ENCODE data around the gene CCDC142.

The CCDC142 gene

DNA sequence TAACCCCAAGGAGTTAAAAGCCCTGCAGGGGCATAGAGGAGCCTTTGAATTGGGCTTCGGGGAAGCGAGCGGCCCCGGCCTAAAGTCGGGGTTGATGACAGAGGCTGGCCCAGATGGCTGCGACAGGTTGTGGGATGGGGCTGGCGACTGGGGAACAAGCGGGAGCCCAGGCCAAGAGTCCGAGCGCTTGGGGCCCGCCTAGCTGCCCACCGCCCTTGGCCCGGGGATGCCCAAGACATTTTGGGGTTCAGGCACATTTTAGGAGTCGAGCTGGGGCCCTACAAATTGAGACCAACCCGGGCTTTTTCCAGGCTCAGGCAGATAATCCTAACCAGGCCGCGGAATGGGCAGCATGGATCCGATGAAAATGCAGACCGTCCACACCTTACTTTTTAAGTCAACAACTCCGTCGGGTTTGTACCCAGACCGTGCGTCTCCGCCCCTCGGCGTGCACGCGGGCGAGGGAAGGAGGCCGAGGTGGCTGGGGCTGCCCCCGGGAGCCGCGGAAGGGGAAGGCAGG lies 41.6 kb downstream of the CCDC142 start:
- no peak for DNase-seq (ENCODE audit: low read depth)

DNA sequence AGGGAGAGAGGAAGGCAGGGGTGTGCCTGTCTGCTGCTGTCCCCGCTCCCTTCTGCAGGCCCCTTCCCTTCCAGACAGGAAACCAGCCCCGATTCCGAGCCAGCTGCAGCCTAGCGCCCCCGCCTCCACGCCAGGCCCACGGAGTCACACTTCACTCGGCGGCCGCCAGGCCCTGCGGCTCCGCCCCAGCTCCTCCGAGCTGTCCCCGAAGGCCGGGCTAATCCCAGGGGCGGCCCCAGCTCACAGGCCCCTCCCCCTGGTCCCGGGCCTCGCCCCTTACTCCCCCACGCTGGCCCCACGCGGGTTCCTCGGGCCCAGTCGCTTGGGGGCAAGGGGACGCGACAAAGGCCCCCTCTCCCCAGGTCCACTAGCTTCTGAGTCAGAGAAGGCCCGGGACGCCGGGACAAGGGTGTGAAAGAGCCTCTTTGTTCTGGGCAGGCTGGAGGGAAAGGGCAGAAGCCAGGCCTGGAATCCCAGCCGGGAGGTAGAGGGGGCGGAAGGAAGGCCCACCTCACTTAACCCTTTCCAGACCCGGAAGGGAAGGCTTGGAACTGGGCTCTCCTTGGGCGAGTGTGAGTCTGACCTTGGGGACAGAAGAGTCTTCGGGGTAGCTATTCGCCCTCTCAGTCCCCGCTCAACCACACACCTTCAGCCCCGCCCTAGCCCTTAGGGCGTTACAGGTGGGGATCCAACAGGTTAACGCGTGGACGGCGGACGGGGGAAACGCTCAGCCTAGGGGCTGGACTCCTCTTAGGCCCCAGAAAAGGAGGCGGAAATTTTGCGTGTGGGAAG lies 42.2 kb downstream of the CCDC142 start:
- no peak for DNase-seq (ENCODE audit: low read depth)

DNA sequence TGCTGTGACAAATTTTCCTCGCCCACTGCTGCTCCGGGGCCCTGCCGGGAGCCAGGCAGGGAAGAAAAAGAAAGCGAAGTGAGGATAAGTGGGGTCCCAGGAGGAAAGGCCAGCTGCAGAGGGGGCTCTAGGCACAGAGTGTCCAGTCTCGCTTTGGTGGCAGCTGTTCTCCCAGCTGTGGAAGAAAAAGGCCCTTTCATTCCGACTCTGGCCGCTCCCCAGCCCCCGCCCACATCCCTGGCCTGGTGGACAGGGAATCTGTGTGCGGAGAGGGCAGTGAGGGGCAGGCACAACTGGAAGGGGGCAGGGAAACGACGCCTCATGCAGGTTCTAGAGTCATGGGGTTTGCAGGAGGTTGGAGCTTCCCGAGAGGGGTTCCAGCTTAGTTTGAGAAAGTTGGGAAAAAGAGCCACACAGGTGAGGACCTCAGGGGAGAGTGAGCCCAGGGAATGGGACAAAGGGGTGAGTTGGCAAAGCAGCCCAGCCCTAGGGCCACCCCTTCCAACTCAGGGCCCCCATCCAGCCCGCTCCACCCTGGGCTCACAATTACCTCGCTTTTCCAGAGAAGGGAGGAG lies 42.9 kb downstream of the CCDC142 start:
- no peak for DNase-seq (ENCODE audit: low read depth)

DNA sequence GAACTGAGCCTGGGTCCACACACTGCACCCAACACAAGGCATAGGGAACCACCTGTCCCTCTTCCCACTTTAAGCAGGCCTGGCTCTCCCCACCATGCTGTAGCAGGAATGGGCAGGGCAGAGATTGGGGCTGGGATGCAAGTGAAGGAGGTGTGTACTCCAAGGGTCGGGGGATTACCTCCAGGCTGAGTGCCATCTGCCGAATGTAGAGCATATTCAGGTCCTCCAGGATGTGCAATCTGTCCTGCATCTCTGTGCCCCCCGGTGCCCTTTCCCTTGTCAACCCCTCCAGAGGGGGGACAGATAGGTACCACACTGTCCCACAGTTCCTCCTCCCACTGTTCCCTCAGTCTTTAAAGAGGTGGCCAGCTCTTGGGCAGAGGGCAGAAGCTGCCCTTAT lies 43.4 kb downstream of the CCDC142 start:
- DNase-seq (ENCODE audit: low read depth): no peak

DNA sequence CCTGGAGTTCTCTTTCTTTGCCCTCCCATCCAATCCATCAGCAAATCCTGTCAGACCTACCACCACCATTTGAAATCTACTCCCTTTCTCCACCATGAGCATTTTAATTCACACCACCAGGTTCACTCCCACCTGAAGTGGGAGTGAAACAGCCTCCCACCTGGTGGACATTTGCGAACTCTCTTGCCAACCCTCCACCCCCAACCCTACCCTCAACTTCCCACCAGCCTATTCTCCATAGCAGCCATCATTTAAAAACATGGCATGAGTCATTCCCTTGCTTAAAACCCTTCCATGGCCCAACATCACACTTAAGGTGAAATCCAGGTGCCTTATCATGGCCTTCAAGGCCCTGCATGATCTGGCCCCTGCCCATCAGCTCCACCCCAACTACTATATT lies 44.5 kb downstream of the CCDC142 start:
- DNase-seq (ENCODE audit: low read depth): no peak

DNA sequence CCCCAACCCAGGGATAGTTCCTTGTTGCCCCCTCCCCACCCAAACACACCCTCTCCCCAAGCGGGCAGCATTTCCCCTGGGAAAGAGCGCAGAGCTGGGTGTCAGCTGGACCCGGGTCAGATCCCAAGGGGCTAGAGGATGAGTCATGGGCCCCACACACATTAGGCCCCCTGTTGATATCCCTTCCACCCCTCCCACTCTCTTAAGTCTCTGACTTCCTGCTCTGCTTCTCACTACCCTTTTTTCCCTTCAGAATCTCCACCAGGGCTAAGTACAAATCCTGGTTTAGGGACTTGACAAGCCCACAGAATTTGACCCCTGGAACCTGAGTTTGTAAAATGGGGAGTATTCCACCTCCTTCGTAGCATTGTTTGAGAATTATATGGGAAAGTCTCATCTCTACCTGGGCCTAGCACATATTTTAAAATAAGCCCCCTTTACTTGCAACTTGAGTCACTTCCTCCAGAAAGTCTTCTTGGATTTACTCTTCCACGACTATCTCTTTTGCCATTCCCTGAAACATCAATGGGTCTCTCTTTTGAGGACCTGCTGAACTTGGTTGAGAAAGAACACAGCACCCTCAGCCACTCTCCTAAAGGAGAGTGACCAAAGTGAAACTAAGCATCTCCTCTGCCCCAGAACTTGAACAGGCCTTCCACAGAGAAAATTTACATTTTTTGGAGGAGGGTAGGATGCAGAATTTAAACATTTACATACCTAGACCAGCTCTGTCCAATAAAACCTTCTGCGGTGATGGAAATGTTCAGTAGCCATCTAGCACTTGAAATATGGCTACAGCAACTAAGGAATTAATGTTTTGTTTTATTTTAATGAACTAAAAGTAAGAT lies 45.7 kb downstream of the CCDC142 start:
- no peak for DNase-seq (ENCODE audit: low read depth)

DNA sequence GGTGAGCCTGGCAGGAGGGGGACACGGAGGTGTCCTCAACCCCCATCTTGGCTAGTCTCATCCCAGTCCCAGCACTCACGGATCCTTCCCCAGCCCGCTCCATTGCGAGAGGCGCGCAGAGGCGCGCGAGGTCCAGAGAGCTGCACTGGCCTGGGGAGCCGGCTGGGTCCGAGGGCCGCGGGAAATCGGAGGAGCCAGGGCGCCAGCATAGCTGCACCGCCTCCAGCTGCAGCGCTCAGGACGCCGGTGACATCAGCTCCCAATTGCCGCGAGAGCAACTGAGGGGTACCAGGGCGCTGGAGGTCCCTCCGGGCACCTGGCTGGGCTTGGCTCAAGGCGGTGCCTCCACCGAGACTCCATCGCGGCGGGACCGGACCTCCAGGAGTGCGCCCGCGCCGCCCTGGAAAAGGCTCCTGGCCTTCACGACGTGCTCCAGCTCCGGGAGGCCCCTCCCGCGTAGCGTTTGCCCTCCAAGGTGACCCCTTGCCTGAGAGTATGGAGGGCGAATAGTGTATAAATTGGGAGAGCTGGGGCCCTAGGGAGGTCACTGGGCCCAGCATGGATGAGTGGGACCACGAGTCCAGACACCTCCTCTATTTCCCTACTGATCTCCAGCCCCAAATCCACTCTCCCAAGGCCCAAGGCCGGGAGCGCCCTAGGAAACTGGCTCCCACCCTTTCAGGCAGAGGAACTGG lies 46.5 kb downstream of the CCDC142 start:
- DNase-seq (ENCODE audit: low read depth): no peak

DNA sequence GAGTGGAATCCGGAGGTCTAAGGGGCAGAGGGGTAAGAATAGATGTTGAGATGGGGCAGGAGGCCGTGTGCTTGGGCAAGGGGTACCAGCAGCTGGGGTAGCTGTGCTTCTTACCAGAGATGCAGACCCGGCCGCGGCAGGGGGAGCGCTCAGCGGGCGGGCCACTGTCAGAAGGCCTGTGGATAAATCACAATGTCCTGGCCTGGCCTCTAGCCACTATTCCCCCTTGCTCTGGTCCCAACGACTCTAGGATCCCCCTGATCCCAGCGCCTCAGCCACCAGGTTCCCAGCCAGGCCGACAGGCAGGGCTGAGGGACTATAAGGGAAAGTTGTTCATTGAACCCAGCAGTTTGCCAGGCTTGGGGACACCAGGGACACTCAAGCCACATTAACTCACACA lies 52.3 kb downstream of the CCDC142 start:
- DNase-seq (ENCODE audit: low read depth): no peak

DNA sequence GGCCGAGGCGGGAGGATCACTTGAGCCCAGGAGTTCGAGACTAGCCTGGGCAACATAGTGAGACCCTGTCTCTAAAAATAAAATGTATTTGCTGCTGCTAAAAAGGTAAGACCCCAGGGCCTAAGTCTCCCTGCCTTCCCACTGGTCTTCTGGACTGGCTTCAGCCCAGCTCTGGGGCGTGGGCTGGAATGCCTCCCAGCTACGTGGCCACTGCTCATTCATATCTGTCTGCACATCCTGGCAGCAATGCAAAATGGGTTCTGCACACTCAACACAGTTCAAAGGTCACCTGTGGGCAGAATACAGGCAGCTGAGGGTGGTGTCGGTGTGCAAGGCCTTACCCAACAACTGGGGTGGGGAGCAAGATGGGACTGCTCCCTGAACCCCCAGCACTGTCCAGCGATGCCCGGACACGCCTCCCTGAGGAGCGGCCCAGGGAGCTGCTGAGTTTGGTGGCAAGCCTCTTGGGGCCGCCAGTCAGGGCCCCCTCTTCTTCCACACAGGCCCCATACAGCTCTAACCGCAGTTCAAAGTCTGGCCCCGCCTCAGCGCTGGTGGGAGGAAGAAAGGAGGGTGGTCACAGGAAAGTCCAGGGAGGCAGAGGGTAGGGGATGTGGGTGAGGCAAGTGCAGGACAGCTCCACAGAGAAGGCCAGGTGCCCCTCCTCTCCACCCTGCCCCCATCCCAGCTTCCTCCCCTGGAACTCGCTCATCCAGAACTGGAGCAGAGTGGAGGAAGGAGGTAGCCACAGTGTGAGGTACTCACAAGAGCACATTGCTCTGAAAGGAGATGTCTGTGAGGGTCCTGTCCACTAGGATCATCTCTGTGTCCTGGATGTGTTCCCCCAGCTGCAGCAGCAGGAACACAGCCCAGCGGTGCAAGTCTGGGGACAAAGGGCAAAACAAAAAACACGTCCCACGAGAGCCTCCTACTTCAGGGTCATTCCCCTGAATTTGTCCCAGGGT lies 53.0 kb downstream of the CCDC142 start:
- no peak for DNase-seq (ENCODE audit: low read depth)

DNA sequence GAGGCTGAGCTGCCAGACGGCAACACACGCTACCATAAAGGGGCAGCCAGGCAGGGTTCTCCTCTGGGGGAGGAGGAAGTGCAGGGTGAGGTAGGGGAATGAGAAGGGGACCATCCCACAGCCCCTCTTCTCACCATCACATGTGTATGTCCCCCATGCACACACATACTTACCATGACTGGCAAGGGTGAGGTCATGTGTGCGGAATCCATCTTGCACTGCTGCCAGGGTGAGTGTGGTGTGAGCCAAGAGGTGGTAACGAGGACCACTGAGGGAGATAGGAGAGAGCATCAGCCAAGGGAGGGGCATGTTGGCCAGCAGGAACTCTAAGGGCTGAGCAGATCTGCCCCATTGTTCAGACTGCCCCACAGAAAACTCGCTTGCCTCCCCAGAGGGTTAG lies 54.1 kb downstream of the CCDC142 start:
- DNase-seq (ENCODE audit: low read depth): no peak

DNA sequence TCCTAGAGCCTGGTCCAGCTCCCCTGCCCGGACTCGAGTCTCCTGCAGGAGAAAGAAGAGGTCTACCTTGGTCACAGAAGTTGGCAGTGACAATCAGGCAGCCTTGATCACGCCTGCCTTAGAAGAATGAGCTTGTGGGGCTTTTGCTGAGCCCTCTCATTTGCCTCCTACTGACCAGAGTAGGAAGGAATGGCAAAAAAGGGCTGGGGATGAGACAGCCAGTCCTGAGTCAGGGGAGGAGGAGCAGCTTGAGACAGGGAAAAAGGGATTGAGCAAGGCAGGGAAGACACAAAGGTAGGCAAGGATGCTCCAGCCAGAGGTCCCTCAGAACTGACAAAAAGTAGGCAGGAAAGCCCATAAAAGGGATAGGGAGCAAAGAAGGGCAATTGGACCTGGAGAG lies 55.2 kb downstream of the CCDC142 start:
- DNase-seq (ENCODE audit: low read depth): no peak

DNA sequence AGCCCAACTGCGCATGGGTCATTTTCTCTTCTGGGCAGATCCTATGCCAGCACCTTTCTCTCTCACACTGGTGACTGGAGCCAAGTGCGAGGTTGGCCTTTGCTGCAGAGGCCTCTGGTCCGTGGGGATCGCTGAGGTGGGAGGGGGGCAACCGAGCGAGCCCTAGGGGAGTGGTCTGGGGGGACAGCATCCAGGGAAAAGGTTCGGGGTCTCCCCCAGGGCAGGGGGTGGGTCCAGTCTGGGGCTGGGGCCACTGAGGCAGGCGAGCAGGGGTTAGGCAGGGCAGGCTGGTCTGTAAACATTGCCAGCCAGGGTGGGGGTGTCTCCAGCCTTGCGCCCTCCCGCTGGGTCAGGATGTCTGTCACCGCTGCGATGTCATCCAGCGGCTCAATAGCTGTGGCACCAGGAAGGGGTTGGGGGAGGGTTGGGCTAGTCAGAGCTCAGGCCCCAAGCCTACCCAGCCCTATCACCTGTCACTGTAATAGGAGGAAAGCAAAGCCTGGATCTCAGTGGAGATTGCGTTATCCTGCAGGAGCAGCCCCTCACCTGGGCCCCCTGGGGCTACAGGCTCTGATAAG lies 56.5 kb downstream of the CCDC142 start:
- no peak for DNase-seq (ENCODE audit: low read depth)

DNA sequence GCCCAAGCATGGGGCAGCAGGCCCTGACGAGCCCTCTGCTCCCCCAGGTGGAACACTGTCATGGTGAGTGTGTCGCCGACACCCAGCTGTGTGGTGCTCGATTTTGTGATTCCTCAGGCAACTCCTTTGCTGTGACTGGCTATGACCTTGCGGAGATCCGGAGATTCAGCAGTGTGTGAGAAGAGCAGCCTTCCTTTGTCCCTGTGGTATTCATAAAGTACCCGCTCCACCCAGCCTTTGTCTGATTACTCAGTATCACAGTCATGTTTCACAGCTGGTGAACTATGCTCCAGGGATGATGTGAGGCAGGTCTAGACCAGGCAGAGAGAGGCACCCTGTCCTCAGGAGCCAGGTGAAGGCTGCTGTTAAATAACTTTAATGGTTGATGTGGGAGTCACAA lies 57.3 kb downstream of the CCDC142 start:
- DNase-seq (ENCODE audit: low read depth): no peak

DNA sequence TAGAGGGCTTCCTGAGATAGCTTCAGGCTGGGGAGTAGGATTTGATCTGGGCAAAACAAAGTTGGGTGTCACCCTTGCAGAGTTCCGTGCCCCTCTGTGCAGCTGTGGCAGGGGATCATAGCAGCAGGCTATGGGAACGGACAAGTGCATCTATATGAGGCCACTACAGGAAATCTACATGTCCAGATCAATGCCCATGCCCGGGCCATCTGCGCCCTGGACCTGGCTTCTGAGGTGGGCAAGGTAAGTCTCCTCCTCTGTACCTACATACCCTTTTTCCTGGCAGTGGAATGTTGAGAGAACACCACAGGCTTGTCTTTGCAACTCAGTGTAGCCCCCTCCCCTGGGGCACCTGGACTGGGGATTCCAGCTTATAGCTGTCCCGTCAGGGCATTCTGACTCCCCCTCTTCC lies 57.8 kb downstream of the CCDC142 start:
- DNase-seq (ENCODE audit: low read depth): no peak

DNA sequence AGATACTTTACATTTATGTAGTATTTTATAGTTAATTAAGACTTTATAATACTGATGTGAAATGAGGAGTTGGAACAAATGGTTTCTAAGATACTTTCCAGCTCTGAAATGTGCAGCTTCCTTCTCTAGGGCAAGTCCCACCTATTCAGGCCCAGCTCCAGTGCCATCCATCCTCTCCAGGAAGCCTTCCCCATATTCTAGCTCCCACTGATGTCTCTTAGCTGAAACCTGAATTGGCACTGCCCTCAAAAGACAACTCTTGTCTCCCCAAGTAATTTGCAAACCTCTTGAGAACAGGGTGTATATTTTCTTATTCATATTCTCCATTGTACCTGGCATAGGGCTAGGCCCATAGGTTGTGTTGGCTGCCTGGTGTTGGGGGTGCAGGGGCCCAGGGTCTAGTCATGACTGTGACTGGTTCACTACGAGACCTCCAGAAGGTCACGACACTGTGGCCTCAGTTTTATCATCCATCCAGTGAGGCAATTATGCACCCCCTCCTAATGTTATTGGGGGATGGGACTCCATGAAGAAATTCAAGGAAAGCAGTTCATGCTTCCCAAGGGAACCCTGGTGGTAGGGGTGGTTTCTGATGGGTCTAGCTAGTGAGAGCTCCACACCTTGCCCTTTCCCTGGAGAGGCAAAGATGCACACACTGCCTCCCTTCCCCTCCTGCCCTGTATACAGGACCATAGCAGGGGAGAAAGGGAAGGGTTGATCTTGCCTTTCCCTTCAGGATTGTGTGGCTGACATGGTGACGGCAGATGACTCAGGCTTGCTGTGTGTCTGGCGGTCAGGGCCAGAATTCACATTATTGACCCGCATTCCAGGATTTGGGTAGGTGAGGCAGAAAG lies 58.4 kb downstream of the CCDC142 start:
- DNase-seq (ENCODE audit: low read depth): no peak

Data from stimulated activated CD8-positive, alpha-beta memory T cell treated with anti-CD3 and anti-CD28 coated beads, Interleukin-15, amount 100 ng/mL, for 24 hours (primary cell).